Calu3 (cell line): ENCODE data around the gene NCLN. TPM values are rescaled to one million over a fixed set of nuclear protein-coding genes. Genes with fewer than 3 reads are reported as not detected.

ENCODE experiments used
- BruUV-seq: library from RNA; stranded (reverse); fragments of 400-500 nt; replicated peaks from 2 replicates; lab custom pipeline; 2021; lab: Mats Ljungman, UMichigan
- CTCF ChIA-PET: fragments of 300-600 bp; sonication (Branson Sonifier 250); formaldehyde crosslinking; loops from one replicate; lab custom pipeline; 2022; ENCODE audit warnings: antibody characterized with exemption; lab: Charles Lee
- DNase-seq: peaks from one replicate; pipeline ENCODE4 v3.0.0; 2022
- H3K27ac Mint-ChIP-seq: one replicate; pipeline ENCODE4 v1.8.0; 2022; ENCODE audit warnings: mixed read lengths; ENCODE audit not compliant: unreplicated experiment
- H3K27me3 Mint-ChIP-seq: one replicate; pipeline ENCODE4 v1.8.0; 2022; ENCODE audit warnings: mixed read lengths; ENCODE audit not compliant: unreplicated experiment
- H3K36me3 Mint-ChIP-seq: one replicate; pipeline ENCODE4 v1.8.0; 2022; ENCODE audit warnings: mild to moderate bottlenecking, moderate library complexity, mixed read lengths; ENCODE audit not compliant: insufficient read depth, unreplicated experiment
- H3K4me1 Mint-ChIP-seq: one replicate; pipeline ENCODE4 v1.8.0; 2022; ENCODE audit warnings: mild to moderate bottlenecking, low read depth, mixed read lengths; ENCODE audit not compliant: unreplicated experiment
- H3K4me3 Mint-ChIP-seq: one replicate; pipeline ENCODE4 v1.8.0; 2022; ENCODE audit warnings: mild to moderate bottlenecking, low read depth, moderate library complexity, mixed read lengths; ENCODE audit not compliant: unreplicated experiment
- H3K9me3 Mint-ChIP-seq: one replicate; pipeline ENCODE4 v1.8.0; 2022; ENCODE audit warnings: low read depth, mixed read lengths; ENCODE audit not compliant: unreplicated experiment
- CTCF ChIP-seq: fragments of 200-600 bp; IDR thresholded peaks from one replicate; pipeline ENCODE4 v1.8.0; 2022; ENCODE audit warnings: antibody characterized with exemption; ENCODE audit not compliant: unreplicated experiment
- intact Hi-C: fragments of 100-400 bp; cut with micrococcal nuclease; formaldehyde crosslinking; loops from one replicate; pipeline ENCODE4 v1.10.0; 2022; ENCODE audit not compliant: unreplicated experiment
- total RNA-seq: library from RNA; stranded (reverse); gene quantifications from 2 replicates; pipeline ENCODE4 v1.2.3, GENCODE V29; 2022

NCLN gene
- total RNA-seq, 1 experiment from 2014 or later, result 79.6 TPM

- no peaks in the 10 kb centered on the region for H3K36me3 Mint-ChIP-seq
- no peak for DNase-seq
- intact Hi-C loops, result no loop called here
- H3K27me3 Mint-ChIP-seq, result peaks cover 74% of the 10 kb centered on the region
- no peak for TF ChIP-seq CTCF
- no peaks in the 10 kb centered on the region for H3K9me3 Mint-ChIP-seq
- BruUV-seq, result no TSS peak
- CTCF ChIA-PET, result no interaction called here
- H3K4me1 Mint-ChIP-seq, result no peaks in the 10 kb centered on the region
- H3K27ac Mint-ChIP-seq, result no peak overlapping the region
- H3K4me3 Mint-ChIP-seq, result no peak overlapping the region
Measured at GRCh38 chr19:3254520-3254919, 68.8 kb downstream of the NCLN start.

GRCh38 chr19:3257071-3257470 is 71.3 kb downstream of the NCLN start:
- TF ChIP-seq CTCF, result no peak
- Mint-ChIP-seq H3K4me1 (no peaks in the 10 kb centered on the region), H3K27me3 (peaks cover 58% of the 10 kb centered on the region), H3K4me3 (no peak overlapping the region), H3K36me3 (no peaks in the 10 kb centered on the region), H3K9me3 (no peaks in the 10 kb centered on the region), H3K27ac (no peak overlapping the region)
- CTCF ChIA-PET, result no interaction called here
- DNase-seq, result no peak
- intact Hi-C loops, result no loop called here
- BruUV-seq, result no TSS peak

Other genes with a start within 250 kb of the NCLN start
- 3.6 and 5.0 TPM in 2 replicates for gene ZNF77, start 241.0 kb upstream of the NCLN start, total RNA-seq
- 2.1 and 3.4 TPM in 2 replicates for gene TLE6, start 208.4 kb upstream of the NCLN start, total RNA-seq
- gene TLE2, start 156.7 kb upstream of the NCLN start, total RNA-seq, result 8.5 and 9.3 TPM in 2 replicates
- gene TLE5, start 123.4 kb upstream of the NCLN start, total RNA-seq, result 170 and 179 TPM in 2 replicates
- 37.7 and 41.4 TPM in 2 replicates for gene GNA11, start 91.6 kb upstream of the NCLN start, total RNA-seq
- 5.9 and 6.5 TPM in 2 replicates for gene GNA15, start 49.9 kb upstream of the NCLN start, total RNA-seq
- gene S1PR4, start 7.2 kb upstream of the NCLN start, total RNA-seq, result 0.37 TPM in 1 of 2 replicates, not detected in the other
- gene CELF5, start 38.7 kb downstream of the NCLN start, total RNA-seq, result 0.40 and 0.64 TPM in 2 replicates
- gene NFIC, start 180.7 kb downstream of the NCLN start, total RNA-seq, result 56.3 and 60.5 TPM in 2 replicates